Measurements from ENCODE around the gene CAMK2D. TPM values are rescaled to one million over a fixed set of nuclear protein-coding genes. Genes with fewer than 3 reads are reported as not detected.

Gene CAMK2D
- polyA plus RNA-seq, 3 donors, result 10.4 to 30.6 (median 19.6) TPM

GRCh38 chr4:113602646-113603228, 158.8 kb downstream of the CAMK2D start:
- H3K27me3 Mint-ChIP-seq (ENCODE audit: low read depth in 3 of 3), result no peaks in the 10 kb centered on the region
- Histone ChIP-seq H3K79me2 (ENCODE audit: insufficient read depth, low read length) (no peaks in the 10 kb centered on the region), H3K4me3 (replicated peaks in 1 of 3; ENCODE audit: low read depth in 2 of 3, low read length in 3 of 3) (no peak overlapping the region), H3K4me2 (replicated peaks; ENCODE audit: extremely low read depth, low read length, poor library complexity, severe bottlenecking) (no peak overlapping the region), H3K36me3 (replicated peaks in 1 of 2; ENCODE audit: control insufficient read depth in 1 of 2, insufficient read depth in 2 of 2, low read length in 2 of 2) (no peaks in the 10 kb centered on the region), H3K27me3 (ENCODE audit: control insufficient read depth in 2 of 2, insufficient read depth in 2 of 2, low read length in 2 of 2) (no peaks in the 10 kb centered on the region), H3K9me3 (replicated peaks in 1 of 2; ENCODE audit: control insufficient read depth in 1 of 2, insufficient read depth in 1 of 2, low read length in 2 of 2) (no peaks in the 10 kb centered on the region), H3K27ac (ENCODE audit: low read depth in 1 of 2, low read length in 2 of 2) (no peak overlapping the region), H4K20me1 (ENCODE audit: insufficient read depth, low read length) (no peaks in the 10 kb centered on the region), H3K9ac (ENCODE audit: insufficient read depth, low read length, poor library complexity, severe bottlenecking) (no peak overlapping the region), H2AFZ (ENCODE audit: insufficient read depth, low read depth, low read length, poor library complexity, severe bottlenecking) (no peak overlapping the region), H3K4me1 (ENCODE audit: control insufficient read depth in 1 of 2, insufficient read depth in 2 of 2, low read length in 2 of 2) (no peaks in the 10 kb centered on the region)
- no peak for TF ChIP-seq CTCF (IDR thresholded peaks at IDR 0.05)
- no peak for DNase-seq
- WGBS (ENCODE audit: insufficient coverage), result 100% methylated on average over 3 of the region's 8 CpGs
- no peak overlapping the region for H3K27ac Mint-ChIP-seq
- peaks cover 0 to 7% (median 4%) of the 10 kb centered on the region in 7 donors for H3K9me3 Mint-ChIP-seq
- no peak overlapping the region for H3K4me3 Mint-ChIP-seq
- no peaks in the 10 kb centered on the region for H3K4me1 Mint-ChIP-seq
- intact Hi-C loops (cut with micrococcal nuclease), result no loop called here
- H3K36me3 Mint-ChIP-seq, result peaks cover 2 to 5% of the 10 kb centered on the region in 2 donors

GRCh38 chr4:113601636-113602035, 159.9 kb downstream of the CAMK2D start:
- H3K4me3 Mint-ChIP-seq, result no peak overlapping the region
- H3K4me2 ChIP-seq (replicated peaks; ENCODE audit: extremely low read depth, low read length, poor library complexity, severe bottlenecking), result no peak overlapping the region
- no peak overlapping the region for H3K27ac ChIP-seq (ENCODE audit: low read depth in 1 of 2, low read length in 2 of 2)
- intact Hi-C loops (cut with micrococcal nuclease), result no loop called here
- no peak overlapping the region for H3K9ac ChIP-seq (ENCODE audit: insufficient read depth, low read length, poor library complexity, severe bottlenecking)
- peaks cover 0 to 5% (median 2%) of the 10 kb centered on the region in 7 donors for H3K9me3 Mint-ChIP-seq
- H3K27me3 ChIP-seq (ENCODE audit: control insufficient read depth in 2 of 2, insufficient read depth in 2 of 2, low read length in 2 of 2), result no peaks in the 10 kb centered on the region
- TF ChIP-seq CTCF (IDR thresholded peaks at IDR 0.05), result no peak
- no peaks in the 10 kb centered on the region for H3K4me1 ChIP-seq (ENCODE audit: control insufficient read depth in 1 of 2, insufficient read depth in 2 of 2, low read length in 2 of 2)
- H3K9me3 ChIP-seq (replicated peaks in 1 of 2; ENCODE audit: control insufficient read depth in 1 of 2, insufficient read depth in 1 of 2, low read length in 2 of 2), result no peaks in the 10 kb centered on the region
- H3K4me3 ChIP-seq (replicated peaks in 1 of 3; ENCODE audit: low read depth in 2 of 3, low read length in 3 of 3), result no peak overlapping the region
- H3K27me3 Mint-ChIP-seq (ENCODE audit: low read depth in 3 of 3), result no peaks in the 10 kb centered on the region
- no peak for DNase-seq
- H3K36me3 Mint-ChIP-seq, result peaks cover 0 to 2% of the 10 kb centered on the region in 2 donors
- H3K79me2 ChIP-seq (ENCODE audit: insufficient read depth, low read length), result no peaks in the 10 kb centered on the region
- WGBS (ENCODE audit: insufficient coverage), result no CpG with 5 or more reads among the region's 4 CpGs
- peaks cover 4% of the 10 kb centered on the region for H4K20me1 ChIP-seq (ENCODE audit: insufficient read depth, low read length)
- H3K4me1 Mint-ChIP-seq, result no peaks in the 10 kb centered on the region
- H3K27ac Mint-ChIP-seq, result no peak overlapping the region
- H3K36me3 ChIP-seq (replicated peaks in 1 of 2; ENCODE audit: control insufficient read depth in 1 of 2, insufficient read depth in 2 of 2, low read length in 2 of 2), result no peaks in the 10 kb centered on the region
- H2AFZ ChIP-seq (ENCODE audit: insufficient read depth, low read depth, low read length, poor library complexity, severe bottlenecking), result no peak overlapping the region

All from CD14-positive monocyte (primary cell).